Bone marrow (tissue), 2 donors: ENCODE measurements around the gene LGALS4.
A peak's percentile ranks its signal among the peaks of the same experiment; 100 is the strongest.
"Not testable (repeated sequence)": the region's sequence is repeated elsewhere in the genome, so short reads cannot be mapped to it uniquely, and the experiment has no call there.

Source experiments
- DNase-seq, 2 donors: peaks; one replicate each; lab custom pipeline; 2025; lab: John Stamatoyannopoulos, UW

LGALS4 gene

GRCh38 chr19:38795549-38795948 lies 17.2 kb downstream of the LGALS4 start:
- no peak for DNase-seq

- no peak for DNase-seq
Observed at GRCh38 chr19:38793671-38794070, 19.1 kb downstream of the LGALS4 start.

GRCh38 chr19:38793177-38793576 lies 19.6 kb downstream of the LGALS4 start:
- DNase-seq = no peak

- peak in 1 of 2 donors; percentile 17 for DNase-seq
Observed at GRCh38 chr19:38792250-38793111, 20.3 kb downstream of the LGALS4 start.

- not testable (repeated sequence) for DNase-seq
Observed at GRCh38 chr19:38791451-38792064, 21.2 kb downstream of the LGALS4 start.

- DNase-seq = not testable (repeated sequence)
Observed at GRCh38 chr19:38790507-38791403, 22.0 kb downstream of the LGALS4 start.

GRCh38 chr19:38788478-38789243 lies 24.1 kb downstream of the LGALS4 start, which contains the start of gene LGALS7B:
Gene LGALS7B, plus strand, starts transcription at chr19:38789200. Its CDS starts 27 bp downstream, at chr19:38789227.
- DNase-seq = no peak

GRCh38 chr19:38786572-38787265 lies 26.0 kb downstream of the LGALS4 start:
- DNase-seq = no peak

- not testable (repeated sequence) for DNase-seq
Observed at GRCh38 chr19:38786061-38786460, 26.7 kb downstream of the LGALS4 start.

GRCh38 chr19:38785187-38785699 lies 27.5 kb downstream of the LGALS4 start:
- no peak for DNase-seq

GRCh38 chr19:38784224-38784623 lies 28.5 kb downstream of the LGALS4 start:
- DNase-seq = no peak

GRCh38 chr19:38782212-38782611 lies 30.5 kb downstream of the LGALS4 start:
- not testable (repeated sequence) for DNase-seq

GRCh38 chr19:38781058-38781457 lies 31.7 kb downstream of the LGALS4 start:
- no peak for DNase-seq

- DNase-seq = no peak
Observed at GRCh38 chr19:38780443-38780842, 32.3 kb downstream of the LGALS4 start.

GRCh38 chr19:38778733-38779132 lies 34.0 kb downstream of the LGALS4 start:
- no peak for DNase-seq

- no peak for DNase-seq
Observed at GRCh38 chr19:38774181-38774950, 38.4 kb downstream of the LGALS4 start.

GRCh38 chr19:38773469-38774177 lies 39.1 kb downstream of the LGALS4 start, which contains the start of gene LGALS7:
Gene LGALS7, minus strand, starts transcription at chr19:38773517. Its CDS starts 25 bp downstream, at chr19:38773492.
- no peak for DNase-seq

- DNase-seq = not testable (repeated sequence)
Observed at GRCh38 chr19:38771569-38771968, 41.2 kb downstream of the LGALS4 start.

GRCh38 chr19:38770949-38771275 lies 41.8 kb downstream of the LGALS4 start:
- DNase-seq = not testable (repeated sequence)
